T-helper 1 cell treated with Interleukin-12 subunit alpha and Interleukin-12 subunit beta and Interleukin-4 antibody, amounts not matched to agents 30 μg/mL and 1 μg/mL, for 36 hours (primary cell): Measurements from ENCODE around the gene ELOVL5.
"Not testable (repeated sequence)": the region's sequence is repeated elsewhere in the genome, so short reads cannot be mapped to it uniquely, and the experiment has no call there.

Experiments used
- H3K27ac Mint-ChIP-seq: one replicate; pipeline ENCODE4 v1.8.0; 2021; ENCODE audit warnings: mild to moderate bottlenecking, mixed read lengths
- H3K27me3 Mint-ChIP-seq: one replicate; pipeline ENCODE4 v1.8.0; 2021; ENCODE audit warnings: low read depth, mixed read lengths
- H3K36me3 Mint-ChIP-seq: one replicate; pipeline ENCODE4 v1.8.0; 2021; ENCODE audit warnings: low read depth, mixed read lengths
- H3K4me1 Mint-ChIP-seq: one replicate; pipeline ENCODE4 v1.8.0; 2021; ENCODE audit warnings: low read depth, mixed read lengths
- H3K4me3 Mint-ChIP-seq: one replicate; pipeline ENCODE4 v1.8.0; 2021; ENCODE audit warnings: mild to moderate bottlenecking, moderate library complexity, mixed read lengths
- H3K9me3 Mint-ChIP-seq: one replicate; pipeline ENCODE4 v1.8.0; 2021; ENCODE audit warnings: mixed read lengths

ELOVL5 gene

DNA sequence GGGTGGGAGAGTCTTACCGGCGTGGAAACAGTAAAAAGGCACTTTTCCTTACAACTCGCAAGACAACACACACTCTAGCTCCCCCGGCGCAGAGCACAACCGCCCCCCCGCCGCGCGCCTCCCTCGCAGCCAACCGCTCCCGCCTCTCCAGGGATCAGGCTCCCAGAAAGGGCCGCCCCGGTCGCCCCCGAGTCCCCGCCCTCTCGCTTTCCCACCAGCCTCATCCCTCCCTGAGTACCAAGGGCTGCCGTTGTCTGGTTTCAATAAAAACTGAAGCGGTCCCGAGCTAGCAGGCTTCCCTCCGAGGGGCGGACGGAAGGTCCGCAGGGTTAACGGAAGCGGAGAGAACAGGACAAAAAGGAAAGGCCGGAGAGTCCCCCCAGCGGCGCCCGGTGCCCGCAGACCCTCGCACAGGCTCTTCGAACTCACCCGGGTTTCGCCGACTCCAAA, 804 bp downstream of the ELOVL5 start:
- Mint-ChIP-seq H3K4me3 (peak overlapping the region; percentile 95), H3K36me3 (peaks cover 17% of the 10 kb centered on the region), H3K9me3 (no peaks in the 10 kb centered on the region), H3K4me1 (peaks cover 49% of the 10 kb centered on the region), H3K27ac (peak overlapping the region; percentile 96), H3K27me3 (peaks cover 16% of the 10 kb centered on the region)

- peak overlapping the region; percentile 96 for H3K27ac Mint-ChIP-seq
- H3K9me3 Mint-ChIP-seq, result no peaks in the 10 kb centered on the region
- H3K4me3 Mint-ChIP-seq, result peak overlapping the region; percentile 95
- H3K36me3 Mint-ChIP-seq, result peaks cover 17% of the 10 kb centered on the region
- peaks cover 51% of the 10 kb centered on the region for H3K4me1 Mint-ChIP-seq
- H3K27me3 Mint-ChIP-seq, result peaks cover 10% of the 10 kb centered on the region
These were observed 1.4 kb downstream of the ELOVL5 start for GRCh38 chr6:53347250-53347920.

DNA sequence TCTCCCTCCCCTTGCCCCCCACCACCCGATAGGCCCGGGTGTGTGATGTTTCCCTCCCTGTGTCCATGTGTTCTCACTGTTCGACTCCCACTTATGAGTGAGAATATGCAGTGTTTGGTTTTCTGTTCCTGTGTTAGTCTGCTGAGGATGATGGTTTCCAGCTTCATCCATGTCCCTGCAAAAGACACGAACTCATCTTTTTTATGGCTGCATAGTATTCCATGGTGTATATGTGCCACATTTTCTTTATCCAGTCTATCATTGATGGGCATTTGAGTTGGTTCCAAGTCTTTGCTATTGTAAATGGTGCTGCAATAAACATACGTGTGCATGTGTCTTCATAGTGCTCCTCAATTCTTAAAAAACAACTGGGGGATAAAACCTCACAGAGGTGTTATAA, 2.7 kb downstream of the ELOVL5 start:
- H3K27me3 Mint-ChIP-seq, result not testable (repeated sequence)
- H3K4me1 Mint-ChIP-seq, result peaks cover 62% of the 10 kb centered on the region

GRCh38 chr6:53344969-53345368, 3.8 kb downstream of the ELOVL5 start:
- H3K9me3 Mint-ChIP-seq, result no peaks in the 10 kb centered on the region

More for the DNA sequence above, 2.7 kb downstream of the ELOVL5 start:
- Mint-ChIP-seq H3K36me3 (peaks cover 21% of the 10 kb centered on the region), H3K27ac (peak overlapping the region; percentile 96), H3K4me3 (peak overlapping the region; percentile 95)
- not testable (repeated sequence) for H3K9me3 Mint-ChIP-seq

DNA sequence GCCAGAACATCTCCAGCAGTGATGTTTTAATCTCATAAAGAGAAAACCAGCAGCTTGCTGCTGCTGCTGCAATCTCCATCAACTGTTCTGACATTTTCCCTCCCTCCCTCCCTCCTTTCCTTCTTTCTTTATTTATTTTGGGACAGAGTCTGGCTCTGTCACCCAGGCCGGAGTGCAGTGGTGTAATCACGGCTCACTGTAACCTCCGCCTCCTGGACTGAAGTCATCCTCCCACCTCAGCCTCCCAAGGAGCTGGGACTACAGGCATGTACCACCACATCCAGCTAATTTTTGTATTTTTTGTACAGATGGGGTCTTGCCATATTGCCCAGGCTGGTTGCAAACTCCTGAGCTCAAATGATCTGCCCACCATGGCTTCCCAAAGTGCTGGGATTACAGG, 5.7 kb downstream of the ELOVL5 start:
- Mint-ChIP-seq H3K9me3 (no peaks in the 10 kb centered on the region), H3K36me3 (peaks cover 28% of the 10 kb centered on the region), H3K4me1 (peaks cover 75% of the 10 kb centered on the region), H3K27me3 (no peaks in the 10 kb centered on the region), H3K4me3 (no peak overlapping the region), H3K27ac (no peak overlapping the region)

More at GRCh38 chr6:53344969-53345368, 3.8 kb downstream of the ELOVL5 start:
- Mint-ChIP-seq H3K27me3 (peaks cover 4% of the 10 kb centered on the region), H3K4me3 (peak overlapping the region; percentile 68), H3K4me1 (peaks cover 68% of the 10 kb centered on the region), H3K36me3 (peaks cover 21% of the 10 kb centered on the region), H3K27ac (peak overlapping the region; percentile 58)

- Mint-ChIP-seq H3K27ac (no peak overlapping the region), H3K36me3 (peaks cover 33% of the 10 kb centered on the region), H3K27me3 (no peaks in the 10 kb centered on the region), H3K4me3 (no peak overlapping the region), H3K4me1 (peaks cover 81% of the 10 kb centered on the region), H3K9me3 (no peaks in the 10 kb centered on the region)
These were observed 6.5 kb downstream of the ELOVL5 start for GRCh38 chr6:53342217-53342616.

GRCh38 chr6:53340536-53340935, 8.2 kb downstream of the ELOVL5 start:
- H3K4me1 Mint-ChIP-seq, result peaks cover 78% of the 10 kb centered on the region
- H3K36me3 Mint-ChIP-seq, result peaks cover 27% of the 10 kb centered on the region
- no peaks in the 10 kb centered on the region for H3K27me3 Mint-ChIP-seq
- H3K4me3 Mint-ChIP-seq, result no peak overlapping the region
- H3K27ac Mint-ChIP-seq, result no peak overlapping the region
- H3K9me3 Mint-ChIP-seq, result no peaks in the 10 kb centered on the region

DNA sequence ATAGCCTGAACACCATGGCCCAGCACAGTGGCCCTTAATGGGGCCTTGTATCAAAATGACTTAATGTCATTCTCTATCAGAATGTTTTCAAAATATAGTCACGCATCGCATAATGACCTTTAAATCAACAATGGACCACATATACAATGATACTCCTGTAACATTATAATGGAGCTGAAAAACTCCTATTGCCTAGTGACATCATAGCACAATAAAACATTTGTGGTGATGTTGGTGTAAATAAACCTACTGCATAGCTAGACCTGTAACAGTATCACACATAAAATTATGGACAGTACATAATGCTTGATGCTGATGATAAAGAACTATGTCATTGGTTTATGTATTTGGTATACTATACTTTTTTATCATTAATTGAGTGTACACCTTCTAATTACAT, 9.3 kb downstream of the ELOVL5 start:
- Mint-ChIP-seq H3K4me1 (peaks cover 80% of the 10 kb centered on the region), H3K4me3 (no peak overlapping the region), H3K36me3 (peaks cover 23% of the 10 kb centered on the region), H3K27me3 (no peaks in the 10 kb centered on the region), H3K27ac (no peak overlapping the region), H3K9me3 (no peaks in the 10 kb centered on the region)

- peaks cover 23% of the 10 kb centered on the region for H3K36me3 Mint-ChIP-seq
- H3K27ac Mint-ChIP-seq, result peak overlapping the region; percentile 95
- H3K27me3 Mint-ChIP-seq, result no peaks in the 10 kb centered on the region
- H3K9me3 Mint-ChIP-seq, result no peaks in the 10 kb centered on the region
- peak overlapping the region; percentile 1 for H3K4me3 Mint-ChIP-seq
- peaks cover 75% of the 10 kb centered on the region for H3K4me1 Mint-ChIP-seq
These were observed 10.4 kb downstream of the ELOVL5 start for GRCh38 chr6:53338304-53338703.

GRCh38 chr6:53336070-53336469, 12.7 kb downstream of the ELOVL5 start:
- Mint-ChIP-seq H3K27ac (peak overlapping the region; percentile 95), H3K9me3 (no peaks in the 10 kb centered on the region), H3K4me1 (peaks cover 74% of the 10 kb centered on the region), H3K36me3 (peaks cover 27% of the 10 kb centered on the region), H3K4me3 (peak overlapping the region; percentile 82), H3K27me3 (no peaks in the 10 kb centered on the region)

GRCh38 chr6:53335224-53335994, 13.3 kb downstream of the ELOVL5 start:
- Mint-ChIP-seq H3K4me3 (peak overlapping the region; percentile 82), H3K36me3 (peaks cover 28% of the 10 kb centered on the region), H3K27ac (peak overlapping the region; percentile 95), H3K4me1 (peaks cover 72% of the 10 kb centered on the region), H3K27me3 (no peaks in the 10 kb centered on the region), H3K9me3 (no peaks in the 10 kb centered on the region)

- H3K4me3 Mint-ChIP-seq, result peak overlapping the region; percentile 73
- peaks cover 65% of the 10 kb centered on the region for H3K4me1 Mint-ChIP-seq
- peak overlapping the region; percentile 90 for H3K27ac Mint-ChIP-seq
- no peaks in the 10 kb centered on the region for H3K9me3 Mint-ChIP-seq
- peaks cover 25% of the 10 kb centered on the region for H3K36me3 Mint-ChIP-seq
- H3K27me3 Mint-ChIP-seq, result no peaks in the 10 kb centered on the region
These were observed 15.0 kb downstream of the ELOVL5 start for GRCh38 chr6:53333439-53334408.

GRCh38 chr6:53331678-53332077, 17.1 kb downstream of the ELOVL5 start:
- Mint-ChIP-seq H3K27me3 (no peaks in the 10 kb centered on the region), H3K4me3 (no peak overlapping the region), H3K9me3 (no peaks in the 10 kb centered on the region), H3K4me1 (peaks cover 58% of the 10 kb centered on the region), H3K36me3 (peaks cover 18% of the 10 kb centered on the region), H3K27ac (no peak overlapping the region)

DNA sequence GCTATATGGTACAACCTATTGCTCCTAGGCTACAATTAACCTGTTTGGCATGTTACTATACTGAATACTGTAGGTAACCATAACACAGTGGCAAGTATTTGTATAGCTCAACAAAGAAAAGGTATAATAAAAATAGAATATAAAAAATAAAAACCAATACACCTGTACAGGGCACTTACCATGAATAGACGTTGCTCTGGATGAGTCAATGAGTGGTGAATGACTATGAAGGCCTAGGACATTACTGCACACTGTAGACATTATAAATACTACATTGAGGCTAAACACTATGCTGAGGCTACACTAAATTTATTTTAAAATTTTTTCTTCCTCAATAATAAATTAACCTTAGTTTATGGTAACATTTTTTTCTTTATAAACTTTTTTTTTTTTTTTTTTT, 18.6 kb downstream of the ELOVL5 start:
- no peaks in the 10 kb centered on the region for H3K27me3 Mint-ChIP-seq
- H3K9me3 Mint-ChIP-seq, result no peaks in the 10 kb centered on the region
- H3K4me1 Mint-ChIP-seq, result peaks cover 59% of the 10 kb centered on the region
- no peak overlapping the region for H3K4me3 Mint-ChIP-seq
- H3K27ac Mint-ChIP-seq, result no peak overlapping the region
- H3K36me3 Mint-ChIP-seq, result peaks cover 22% of the 10 kb centered on the region
